H1 (cell line): Measurements from ENCODE around the gene FRMD3. TPM values are rescaled to one million over a fixed set of nuclear protein-coding genes. Genes with fewer than 3 reads are reported as not detected.

ENCODE experiments used
- CTCF ChIA-PET: fragments of 300-600 bp; sonication (Branson Sonifier 250); formaldehyde crosslinking; loops from one replicate; lab custom pipeline; 2021; ENCODE audit not compliant: partially characterized antibody; lab: Charles Lee
- POLR2A ChIA-PET: fragments of 300-600 bp; sonication (Branson Sonifier 250); formaldehyde crosslinking; loops from one replicate; lab custom pipeline; 2021; ENCODE audit warnings: inconsistent platforms; ENCODE audit not compliant: partially characterized antibody; lab: Charles Lee
- DNase-seq, 2 experiments: peaks; one replicate each; pipeline versions ENCODE4 v3.0.0 to v3.0.0-alpha.2; 2010 to 2022; ENCODE audit warnings: low spot score in 2 of 2, low read depth in 1 of 2, mixed read lengths in 1 of 2
- FAIRE-seq: peaks from 2 replicates; lab custom pipeline; 2011; peaks lifted over from hg19 to GRCh38; lab: Jason Lieb, UNC
- H2AFZ ChIP-seq: 2 replicates; pipeline ENCODE4 v1.8.1; 2012; ENCODE audit warnings: low read length, inconsistent platforms
- H2AK5ac ChIP-seq: 2 replicates; pipeline ENCODE4 v1.6.1; 2013; ENCODE audit warnings: low read depth, low read length
- H2BK120ac ChIP-seq: replicated peaks from 2 replicates; pipeline ENCODE3; 2013; ENCODE audit warnings: low read depth, low read length, inconsistent platforms
- H2BK12ac ChIP-seq: 2 replicates; pipeline ENCODE4 v1.6.1; 2013; ENCODE audit warnings: low read depth, low read length
- H2BK15ac ChIP-seq: 2 replicates; pipeline ENCODE4 v1.6.1; 2013; ENCODE audit warnings: low read length
- H2BK20ac ChIP-seq: 2 replicates; pipeline ENCODE4 v1.6.1; 2013; ENCODE audit warnings: low read length
- H2BK5ac ChIP-seq: 2 replicates; pipeline ENCODE4 v1.6.1; 2013; ENCODE audit warnings: low read depth, low read length
- H3K14ac ChIP-seq: 2 replicates; pipeline ENCODE4 v1.6.1; 2013; ENCODE audit warnings: inconsistent platforms; ENCODE audit not compliant: insufficient read length
- H3K18ac ChIP-seq: 2 replicates; pipeline ENCODE4 v1.6.1; 2013; ENCODE audit warnings: low read length; ENCODE audit errors: extremely low read depth
- H3K23ac ChIP-seq: 2 replicates; pipeline ENCODE4 v1.6.1; 2013; ENCODE audit warnings: inconsistent platforms; ENCODE audit not compliant: insufficient read length
- H3K23me2 ChIP-seq: 2 replicates; pipeline ENCODE4 v1.6.1; 2013; ENCODE audit warnings: low read depth, low read length
- H3K27ac ChIP-seq: 2 replicates; pipeline ENCODE4 v1.6.1; 2011; ENCODE audit warnings: low read depth, low read length, inconsistent platforms
- H3K27me3 ChIP-seq, 4 experiments: replicated peaks in 1 of 4; 1 replicate in 1 of 4; 2 replicates in 3 of 4; pipeline versions ENCODE4 v1.6.1 to v1.8.1; 2011 to 2013; ENCODE audit warnings: low read length in 3 of 4, mild to moderate bottlenecking in 3 of 4, inconsistent platforms in 2 of 4, mixed read lengths in 2 of 4, moderate library complexity in 1 of 4; ENCODE audit not compliant: control insufficient read depth in 3 of 4, insufficient read depth in 3 of 4; ENCODE audit errors: extremely low read depth in 1 of 4
- H3K36me3 ChIP-seq, 4 experiments: 2 replicates each; pipeline versions ENCODE4 v1.6.1 to v1.8.1; 2011 to 2013; ENCODE audit warnings: mild to moderate bottlenecking in 4 of 4, low read length in 3 of 4, moderate library complexity in 2 of 4, control low read depth in 1 of 4, inconsistent platforms in 1 of 4; ENCODE audit not compliant: insufficient read depth in 4 of 4, control insufficient read depth in 2 of 4
- H3K4ac ChIP-seq: replicated peaks from 2 replicates; pipeline ENCODE3; 2013; ENCODE audit warnings: low read length, low read depth, mixed read lengths, inconsistent platforms; ENCODE audit not compliant: insufficient read length
- H3K4me1 ChIP-seq, 4 experiments: replicated peaks in 1 of 4; 1 replicate in 1 of 4; 2 replicates in 3 of 4; pipeline versions ENCODE4 v1.6.1 to v1.8.1; 2011 to 2013; ENCODE audit warnings: low read length in 3 of 4, inconsistent platforms in 2 of 4, mixed read lengths in 1 of 4; ENCODE audit not compliant: insufficient read depth in 4 of 4, control insufficient read depth in 3 of 4
- H3K4me2 ChIP-seq, 2 experiments: 2 replicates each; pipeline versions ENCODE4 v1.6.1 to v1.8.1; 2011 to 2013; ENCODE audit warnings: low read depth in 2 of 2, low read length in 2 of 2, control low read depth in 1 of 2, inconsistent platforms in 1 of 2, mild to moderate bottlenecking in 1 of 2; ENCODE audit not compliant: insufficient read depth in 1 of 2
- H3K4me3 ChIP-seq, 4 experiments: fragments of 200-600, 300-600 bp in 1 of 4; sonication (generic), shearing (Covaris generic), sonication (Bioruptor Twin) in 1 of 4; 2 replicates each; pipeline versions ENCODE4 v1.5.1 to v1.8.1; 2011 to 2016; ENCODE audit warnings: low read length in 4 of 4, low read depth in 3 of 4, control low read depth in 2 of 4, inconsistent platforms in 2 of 4, mild to moderate bottlenecking in 2 of 4, mixed read lengths in 1 of 4, moderate library complexity in 1 of 4; ENCODE audit not compliant: insufficient read depth in 2 of 4; ENCODE audit errors: extremely low read depth in 1 of 4
- H3K56ac ChIP-seq: replicated peaks from 2 replicates; pipeline ENCODE3; 2013; ENCODE audit warnings: low read depth, mild to moderate bottlenecking, mixed read lengths, low read length, inconsistent platforms; ENCODE audit not compliant: insufficient read length
- H3K79me1 ChIP-seq: 2 replicates; pipeline ENCODE4 v1.6.1; 2013; ENCODE audit warnings: low read depth, low read length, control low read depth
- H3K79me2 ChIP-seq, 2 experiments: 2 replicates each; pipeline versions ENCODE4 v1.6.1 to v1.8.1; 2012 to 2013; ENCODE audit warnings: low read length in 2 of 2, mild to moderate bottlenecking in 2 of 2, inconsistent platforms in 1 of 2; ENCODE audit not compliant: insufficient read depth in 2 of 2, control insufficient read depth in 1 of 2
- H3K9ac ChIP-seq, 4 experiments: replicated peaks in 1 of 4; 1 replicate in 1 of 4; 2 replicates in 3 of 4; pipeline versions ENCODE4 v1.6.1 to v1.8.1; 2011 to 2013; ENCODE audit warnings: low read depth in 3 of 4, low read length in 3 of 4, control low read depth in 2 of 4, mild to moderate bottlenecking in 2 of 4, moderate library complexity in 2 of 4, inconsistent platforms in 1 of 4; ENCODE audit errors: extremely low read depth in 1 of 4
- H3K9me3 ChIP-seq, 2 experiments: 2 replicates each; pipeline versions ENCODE4 v1.6.1 to v1.8.1; 2012 to 2013; ENCODE audit warnings: mild to moderate bottlenecking in 2 of 2, moderate library complexity in 2 of 2, control low read depth in 1 of 2, inconsistent platforms in 1 of 2, low read depth in 1 of 2, low read length in 1 of 2, mixed read lengths in 1 of 2; ENCODE audit not compliant: insufficient read depth in 2 of 2
- H4K20me1 ChIP-seq, 2 experiments: replicated peaks in 1 of 2; 2 replicates each; pipeline versions ENCODE3 to v1.8.1; 2011 to 2013; ENCODE audit warnings: inconsistent platforms in 2 of 2, low read length in 2 of 2, mild to moderate bottlenecking in 1 of 2; ENCODE audit not compliant: insufficient read depth in 2 of 2, control insufficient read depth in 1 of 2
- H4K5ac ChIP-seq: 2 replicates; pipeline ENCODE4 v1.6.1; 2013; ENCODE audit warnings: low read length, low read depth, mixed read lengths, inconsistent platforms; ENCODE audit not compliant: insufficient read length
- H4K8ac ChIP-seq: 2 replicates; pipeline ENCODE4 v1.8.0; 2013; ENCODE audit warnings: mild to moderate bottlenecking, moderate library complexity, low read length, inconsistent platforms; ENCODE audit not compliant: insufficient read depth; ENCODE audit errors: extremely low read depth
- H4K91ac ChIP-seq: replicated peaks from 2 replicates; pipeline ENCODE3; 2013; ENCODE audit warnings: low read length, mixed read lengths, inconsistent platforms; ENCODE audit not compliant: insufficient read length
- CBX8 ChIP-seq: fragments of 300-800, 300-1000 bp; sonication (generic); IDR thresholded peaks from 2 replicates; pipeline ENCODE4 v1.7.1; 2016; ENCODE audit warnings: low read depth, low read length, borderline replicate concordance
- EGR1 ChIP-seq: IDR thresholded peaks from 2 replicates; pipeline ENCODE4 v1.6.1; 2011; ENCODE audit warnings: low read depth, low read length, borderline replicate concordance
- GABPA ChIP-seq: IDR thresholded peaks from 2 replicates; pipeline ENCODE4 v1.6.1; 2011; ENCODE audit warnings: mild to moderate bottlenecking, low read length, moderate library complexity, borderline replicate concordance; ENCODE audit not compliant: insufficient read depth
- HDAC2 ChIP-seq, 2 experiments: fragments of 300-600 bp in 1 of 2; sonication (generic) in 1 of 2; IDR thresholded peaks; 2 replicates each; pipeline ENCODE4 v1.6.1; 2011 to 2012; ENCODE audit warnings: low read depth in 2 of 2, low read length in 2 of 2, mild to moderate bottlenecking in 2 of 2, moderate library complexity in 2 of 2, borderline replicate concordance in 1 of 2, inconsistent platforms in 1 of 2
- KDM4A ChIP-seq: IDR thresholded peaks from one replicate; pipeline ENCODE4 v1.7.1; 2012; ENCODE audit warnings: low read depth, mild to moderate bottlenecking, moderate library complexity, low read length, inconsistent platforms; ENCODE audit not compliant: severe bottlenecking
- SIN3A ChIP-seq, 2 experiments: IDR thresholded peaks in 1 of 2; conservative IDR thresholded peaks in 1 of 2; 2 replicates each; pipeline ENCODE4 v1.6.1; 2011 to 2012; ENCODE audit warnings: low read length in 2 of 2, improper control_type of control experiment in 1 of 2, low read depth in 1 of 2, mild to moderate bottlenecking in 1 of 2
- SRF ChIP-seq: IDR thresholded peaks from 2 replicates; pipeline ENCODE4 v1.6.1; 2011; ENCODE audit warnings: mild to moderate bottlenecking, low read depth, low read length, moderate library complexity
- ZNF274 ChIP-seq: IDR thresholded peaks from 2 replicates; pipeline ENCODE4 v1.7.0; 2012; ENCODE audit warnings: low read length, borderline replicate concordance; ENCODE audit errors: extremely low read depth
- WGBS, 2 experiments: shearing (Covaris generic) in 1 of 2; methylation state at CpG; one replicate each; pipeline versions ENCODE4 v1.1.6 to v1.1.7; 2013 to 2015; ENCODE audit warnings: low lambda C conversion rate in 2 of 2, mixed read lengths in 2 of 2, inconsistent platforms in 1 of 2, low coverage in 1 of 2, missing lambda C conversion rate in 1 of 2; ENCODE audit not compliant: insufficient replicate concordance in 2 of 2, insufficient coverage in 1 of 2, insufficient read length in 1 of 2; ENCODE audit errors: extremely low coverage in 1 of 2, missing lambda C conversion rate in 1 of 2; 5-methylcytosine and 5-hydroxymethylcytosine counted together
- polyA plus RNA-seq, 7 experiments: library from polyadenylated mRNA; depleted of rRNA in 3 of 7; stranded (reverse) in 5 of 7; unstranded in 2 of 7; fragments of >200 nt in 5 of 7; fragments of 200-250 nt in 2 of 7; gene quantifications; 1 replicate in 5 of 7; 2 replicates in 1 of 7; 4 replicates in 1 of 7; pipeline versions ENCODE4 v1.2.1 to v1.2.3, GENCODE V29; 2011 to 2013; ENCODE audit warnings: missing spikeins in 2 of 7, mixed read lengths in 2 of 7
- total RNA-seq: library from RNA; stranded (reverse); fragmentation: NEBNext Ultra II Directional; extraction: Animal tissue kit (Norgen Biotek cat#: 25700); gene quantifications from 2 replicates; pipeline ENCODE4 v1.2.1, GENCODE V29; 2021
- TF ChIP-seq, protein P1 (sequence below): IDR thresholded peaks from 2 replicates; pipeline ENCODE4 v1.6.1; 2011; ENCODE audit warnings: low read length, improper control_type of control experiment
- TF ChIP-seq, protein P2 (sequence below), 3 experiments: IDR thresholded peaks; 1 replicate in 2 of 3; 2 replicates in 1 of 3; pipeline versions ENCODE4 v1.5.1 to v1.6.1; 2011; ENCODE audit warnings: low read length in 3 of 3, mild to moderate bottlenecking in 3 of 3, inconsistent platforms in 2 of 3, low read depth in 1 of 3, moderate library complexity in 1 of 3; ENCODE audit not compliant: insufficient read depth in 1 of 3; ENCODE audit errors: control extremely low read depth in 1 of 3

The FRMD3 gene
- total and polyA plus RNA-seq, 2 of the 8 experiments (the other 6 are each of a cell fraction or from before 2014, with no cell fraction given) = 0.15 to 1.4 TPM

DNA sequence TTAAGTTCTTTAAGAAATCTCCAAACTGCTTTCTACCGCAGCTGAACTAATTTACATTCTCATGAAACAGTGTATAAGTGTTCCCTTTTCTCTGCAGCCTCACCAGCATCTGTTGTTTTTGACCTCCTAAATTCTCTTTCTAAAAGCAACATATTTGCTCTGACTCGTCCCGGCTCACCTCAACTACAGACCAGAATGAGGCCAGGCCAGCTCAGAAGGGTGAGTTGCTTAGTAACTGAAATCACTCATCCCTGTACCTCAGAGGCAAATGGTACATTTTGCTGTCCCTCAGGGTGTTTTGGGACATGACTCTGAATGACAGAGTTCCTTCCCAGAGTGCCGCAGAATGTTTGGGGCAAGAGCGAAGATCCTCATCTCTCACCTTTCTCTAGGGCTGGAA, 127.5 kb downstream of the FRMD3 start:
- H3K4me2 ChIP-seq = no peak overlapping the region
- no peaks in the 10 kb centered on the region; a peak in 1 of 7 replicates for H3K4me1 ChIP-seq
- no peaks in the 10 kb centered on the region for H3K36me3 ChIP-seq
- no peaks in the 10 kb centered on the region for H4K20me1 ChIP-seq
- H3K27ac ChIP-seq = no peak overlapping the region
- H2AK5ac ChIP-seq = no peak overlapping the region
- no peaks in the 10 kb centered on the region for H3K79me2 ChIP-seq
- H3K56ac ChIP-seq = no peak overlapping the region
- no peak overlapping the region for H2BK5ac ChIP-seq
- H3K9me3 ChIP-seq = no peaks in the 10 kb centered on the region
- FAIRE-seq (no peak), DNase-seq (no peak)
- H2BK15ac ChIP-seq = no peak overlapping the region
- no peaks in the 10 kb centered on the region for H3K79me1 ChIP-seq
- H3K27me3 ChIP-seq = no peaks in the 10 kb centered on the region
- CTCF ChIA-PET = no interaction called here
- no peak overlapping the region for H2BK20ac ChIP-seq
- WGBS, 2 experiments = 98% methylated on average over 5 of the region's 5 CpGs; no CpG with 5 or more reads in 1 of the 2 experiments
- H2BK120ac ChIP-seq = no peak overlapping the region
- no peak overlapping the region for H2AFZ ChIP-seq
- no peak overlapping the region for H2BK12ac ChIP-seq
- no peak overlapping the region for H3K23ac ChIP-seq
- POLR2A ChIA-PET = no interaction called here
- H3K18ac ChIP-seq = no peak overlapping the region
- H3K23me2 ChIP-seq = no peaks in the 10 kb centered on the region
- no peak overlapping the region for H3K4ac ChIP-seq
- no peak overlapping the region for H4K8ac ChIP-seq
- H3K4me3 ChIP-seq = no peak overlapping the region
- no peak overlapping the region for H4K5ac ChIP-seq
- no peak overlapping the region for H4K91ac ChIP-seq
- no peak overlapping the region for H3K14ac ChIP-seq
- H3K9ac ChIP-seq = no peak overlapping the region
- TF ChIP-seq EGR1 (no peak), GABPA (no peak), ZNF274 (no peak), HDAC2 (IDR thresholded peaks at IDR 0.05; ENCODE audit: borderline replicate concordance in 1 of 2, low read depth in 2 of 2, low read length in 2 of 2) (no peak), KDM4A (no peak), CBX8 (no peak), SIN3A (conservative IDR thresholded peaks at IDR 0.05 in 1 of 2, IDR thresholded peaks at IDR 0.05 in 1 of 2; ENCODE audit: low read depth in 1 of 2, low read length in 2 of 2) (no peak), SRF (no peak)
- TF ChIP-seq, protein P1, sequence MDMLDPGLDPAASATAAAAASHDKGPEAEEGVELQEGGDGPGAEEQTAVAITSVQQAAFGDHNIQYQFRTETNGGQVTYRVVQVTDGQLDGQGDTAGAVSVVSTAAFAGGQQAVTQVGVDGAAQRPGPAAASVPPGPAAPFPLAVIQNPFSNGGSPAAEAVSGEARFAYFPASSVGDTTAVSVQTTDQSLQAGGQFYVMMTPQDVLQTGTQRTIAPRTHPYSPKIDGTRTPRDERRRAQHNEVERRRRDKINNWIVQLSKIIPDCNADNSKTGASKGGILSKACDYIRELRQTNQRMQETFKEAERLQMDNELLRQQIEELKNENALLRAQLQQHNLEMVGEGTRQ = no peak
- TF ChIP-seq, protein P2, sequence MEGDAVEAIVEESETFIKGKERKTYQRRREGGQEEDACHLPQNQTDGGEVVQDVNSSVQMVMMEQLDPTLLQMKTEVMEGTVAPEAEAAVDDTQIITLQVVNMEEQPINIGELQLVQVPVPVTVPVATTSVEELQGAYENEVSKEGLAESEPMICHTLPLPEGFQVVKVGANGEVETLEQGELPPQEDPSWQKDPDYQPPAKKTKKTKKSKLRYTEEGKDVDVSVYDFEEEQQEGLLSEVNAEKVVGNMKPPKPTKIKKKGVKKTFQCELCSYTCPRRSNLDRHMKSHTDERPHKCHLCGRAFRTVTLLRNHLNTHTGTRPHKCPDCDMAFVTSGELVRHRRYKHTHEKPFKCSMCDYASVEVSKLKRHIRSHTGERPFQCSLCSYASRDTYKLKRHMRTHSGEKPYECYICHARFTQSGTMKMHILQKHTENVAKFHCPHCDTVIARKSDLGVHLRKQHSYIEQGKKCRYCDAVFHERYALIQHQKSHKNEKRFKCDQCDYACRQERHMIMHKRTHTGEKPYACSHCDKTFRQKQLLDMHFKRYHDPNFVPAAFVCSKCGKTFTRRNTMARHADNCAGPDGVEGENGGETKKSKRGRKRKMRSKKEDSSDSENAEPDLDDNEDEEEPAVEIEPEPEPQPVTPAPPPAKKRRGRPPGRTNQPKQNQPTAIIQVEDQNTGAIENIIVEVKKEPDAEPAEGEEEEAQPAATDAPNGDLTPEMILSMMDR (IDR thresholded peaks at IDR 0.05; ENCODE audit: control extremely low read depth in 1 of 3, insufficient read depth in 1 of 3, low read depth in 1 of 3, low read length in 3 of 3) = no peak
